Measurements from ENCODE around the gene WDR75.

- TF ChIP-seq CTCF (conservative IDR thresholded peaks at IDR 0.05; ENCODE audit: low read depth, low read length) (no peak), RAD21 (IDR thresholded peaks at IDR 0.05; ENCODE audit: low read length) (no peak), CEBPB (IDR thresholded peaks at IDR 0.05; ENCODE audit: low read depth, low read length) (no peak), POLR2A (IDR thresholded peaks at IDR 0.05; ENCODE audit: low read depth, low read length) (no peak), MXI1 (IDR thresholded peaks at IDR 0.05; ENCODE audit: borderline replicate concordance, low read depth, low read length) (no peak), BHLHE40 (IDR thresholded peaks at IDR 0.05; ENCODE audit: low read depth, low read length) (no peak), MAFK (IDR thresholded peaks at IDR 0.05; ENCODE audit: low read depth, low read length) (no peak)
These were observed 3.0 kb downstream of the WDR75 start for GRCh38 chr2:189444322-189444721.

All from IMR-90 (cell line).